ENCODE measurements around the gene INCA1. TPM values are rescaled to one million over a fixed set of nuclear protein-coding genes. Genes with fewer than 3 reads are reported as not detected.

INCA1 gene
- total and polyA plus RNA-seq, 2 of the 13 experiments (the other 11 are each of a cell fraction or from before 2014, with no cell fraction given): 0.93 to 2.6 TPM

DNA sequence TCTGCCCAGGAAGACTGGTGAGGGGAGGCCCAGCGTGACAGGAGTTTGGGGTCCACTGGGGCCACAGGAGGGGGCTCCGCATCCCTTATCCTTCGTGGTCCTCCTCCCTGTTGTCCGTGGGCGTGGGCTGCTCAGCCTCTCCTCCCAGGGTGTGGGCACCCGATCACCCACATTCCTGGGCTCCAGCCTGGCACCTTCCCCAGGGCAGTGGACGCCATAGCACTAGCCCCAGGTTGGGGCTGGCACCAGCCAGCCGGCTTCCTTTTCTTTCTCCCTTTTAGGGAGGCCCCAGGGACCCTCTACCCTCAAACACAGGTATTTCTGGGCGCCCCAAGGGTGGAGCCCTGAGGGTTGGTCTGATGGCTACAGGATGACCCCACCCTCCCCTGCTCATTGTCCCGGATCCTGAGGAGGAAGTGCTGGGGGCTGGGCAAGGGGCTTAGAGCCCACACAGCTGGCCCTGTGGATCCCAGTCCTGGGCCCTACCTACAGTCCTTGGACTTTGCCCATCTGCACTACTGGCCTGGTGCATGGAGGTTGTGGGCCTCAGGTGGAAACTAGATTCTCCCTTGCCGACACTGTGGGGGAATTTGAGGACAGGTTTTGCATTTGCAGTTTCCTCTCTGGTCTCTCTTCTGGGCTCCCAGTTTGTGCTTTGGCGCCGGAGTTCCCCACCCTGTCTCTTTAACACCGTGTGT lies 1.6 kb upstream of the INCA1 start (continued):
- TF ChIP-seq CAMTA2 (CRISPR knock-in tag; IDR thresholded peaks at IDR 0.05; ENCODE audit: borderline replicate concordance) (0 out of 2 replicates have a peak, but pooled peaks have one; percentile 43), RELA (CRISPR knock-in tag; IDR thresholded peaks at IDR 0.05) (no peak), NR2C2 (CRISPR knock-in tag; IDR thresholded peaks at IDR 0.05; ENCODE audit: borderline replicate concordance) (peak; percentile 22; the same call in 1 of the 2 replicates), REPIN1 (CRISPR knock-in tag; IDR thresholded peaks at IDR 0.05; ENCODE audit: borderline replicate concordance, low read depth) (peak; percentile 61; the same call in 1 of the 2 replicates), PRPF4 (IDR thresholded peaks at IDR 0.05; ENCODE audit: low read depth, low read length, poor library complexity, severe bottlenecking) (no peak), KAT7 (CRISPR knock-in tag; IDR thresholded peaks at IDR 0.05; ENCODE audit: borderline replicate concordance) (peak; percentile 2; the same call in 1 of the 2 replicates), KLF9 (CRISPR knock-in tag; IDR thresholded peaks at IDR 0.05; ENCODE audit: low read depth) (peak; percentile 54; the same call in 1 of the 2 replicates), AKAP8 (CRISPR knock-in tag; IDR thresholded peaks at IDR 0.05) (peak; percentile 87), HNF4G (IDR thresholded peaks at IDR 0.05; ENCODE audit: borderline replicate concordance, low read depth, low read length) (peak; percentile 96), HNF4G (CRISPR knock-in tag; IDR thresholded peaks at IDR 0.05; ENCODE audit: borderline replicate concordance, low read depth) (peak; percentile 89), HDAC1 (CRISPR knock-in tag; IDR thresholded peaks at IDR 0.05) (peak; percentile 86; the same call in 1 of the 2 replicates), EP300 (IDR thresholded peaks at IDR 0.05; ENCODE audit: low read depth in 2 of 2, low read length in 2 of 2) (peak in 1 of 2 experiments; percentile 52; a peak in 1 of 4 replicates), EP300 (CRISPR knock-in tag; IDR thresholded peaks at IDR 0.05; ENCODE audit: borderline replicate concordance) (peak; percentile 43; the same call in 1 of the 2 replicates), ZNF337 (CRISPR knock-in tag; IDR thresholded peaks at IDR 0.05; ENCODE audit: borderline replicate concordance, low read depth) (no peak), ZNF614 (CRISPR knock-in tag; IDR thresholded peaks at IDR 0.05; ENCODE audit: borderline replicate concordance) (peak; percentile 71; the same call in 1 of the 2 replicates), ZFX (CRISPR knock-in tag; IDR thresholded peaks at IDR 0.05; ENCODE audit: low read depth) (peak; percentile 93), HDAC2 (CRISPR knock-in tag; IDR thresholded peaks at IDR 0.05) (peak; percentile 73), RAD51 (IDR thresholded peaks at IDR 0.05; ENCODE audit: borderline replicate concordance) (no peak), ZFYVE20 (CRISPR knock-in tag; IDR thresholded peaks at IDR 0.05; ENCODE audit: borderline replicate concordance, low read depth) (0 out of 2 replicates have a peak, but pooled peaks have one; percentile 8), RAD21 (CRISPR knock-in tag; IDR thresholded peaks at IDR 0.05) (peak; percentile 15; the same call in 1 of the 2 replicates)
- TF ChIP-seq, protein P1, sequence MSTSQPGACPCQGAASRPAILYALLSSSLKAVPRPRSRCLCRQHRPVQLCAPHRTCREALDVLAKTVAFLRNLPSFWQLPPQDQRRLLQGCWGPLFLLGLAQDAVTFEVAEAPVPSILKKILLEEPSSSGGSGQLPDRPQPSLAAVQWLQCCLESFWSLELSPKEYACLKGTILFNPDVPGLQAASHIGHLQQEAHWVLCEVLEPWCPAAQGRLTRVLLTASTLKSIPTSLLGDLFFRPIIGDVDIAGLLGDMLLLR (CRISPR knock-in tag; IDR thresholded peaks at IDR 0.05): peak; percentile 68; the same call in 1 of the 2 replicates
- TF ChIP-seq, protein P2, sequence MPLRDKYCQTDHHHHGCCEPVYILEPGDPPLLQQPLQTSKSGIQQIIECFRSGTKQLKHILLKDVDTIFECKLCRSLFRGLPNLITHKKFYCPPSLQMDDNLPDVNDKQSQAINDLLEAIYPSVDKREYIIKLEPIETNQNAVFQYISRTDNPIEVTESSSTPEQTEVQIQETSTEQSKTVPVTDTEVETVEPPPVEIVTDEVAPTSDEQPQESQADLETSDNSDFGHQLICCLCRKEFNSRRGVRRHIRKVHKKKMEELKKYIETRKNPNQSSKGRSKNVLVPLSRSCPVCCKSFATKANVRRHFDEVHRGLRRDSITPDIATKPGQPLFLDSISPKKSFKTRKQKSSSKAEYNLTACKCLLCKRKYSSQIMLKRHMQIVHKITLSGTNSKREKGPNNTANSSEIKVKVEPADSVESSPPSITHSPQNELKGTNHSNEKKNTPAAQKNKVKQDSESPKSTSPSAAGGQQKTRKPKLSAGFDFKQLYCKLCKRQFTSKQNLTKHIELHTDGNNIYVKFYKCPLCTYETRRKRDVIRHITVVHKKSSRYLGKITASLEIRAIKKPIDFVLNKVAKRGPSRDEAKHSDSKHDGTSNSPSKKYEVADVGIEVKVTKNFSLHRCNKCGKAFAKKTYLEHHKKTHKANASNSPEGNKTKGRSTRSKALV (CRISPR knock-in tag; IDR thresholded peaks at IDR 0.05): no peak
- TF ChIP-seq, protein P3, sequence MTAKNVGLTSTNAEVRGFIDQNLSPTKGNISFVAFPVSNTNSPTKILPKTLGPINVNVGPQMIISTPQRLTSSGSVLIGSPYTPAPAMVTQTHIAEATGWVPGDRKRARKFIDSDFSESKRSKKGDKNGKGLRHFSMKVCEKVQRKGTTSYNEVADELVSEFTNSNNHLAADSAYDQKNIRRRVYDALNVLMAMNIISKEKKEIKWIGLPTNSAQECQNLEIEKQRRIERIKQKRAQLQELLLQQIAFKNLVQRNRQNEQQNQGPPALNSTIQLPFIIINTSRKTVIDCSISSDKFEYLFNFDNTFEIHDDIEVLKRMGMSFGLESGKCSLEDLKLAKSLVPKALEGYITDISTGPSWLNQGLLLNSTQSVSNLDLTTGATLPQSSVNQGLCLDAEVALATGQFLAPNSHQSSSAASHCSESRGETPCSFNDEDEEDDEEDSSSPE (CRISPR knock-in tag; IDR thresholded peaks at IDR 0.05): peak; percentile 51; the same call in 1 of the 2 replicates
- TF ChIP-seq, protein P4, sequence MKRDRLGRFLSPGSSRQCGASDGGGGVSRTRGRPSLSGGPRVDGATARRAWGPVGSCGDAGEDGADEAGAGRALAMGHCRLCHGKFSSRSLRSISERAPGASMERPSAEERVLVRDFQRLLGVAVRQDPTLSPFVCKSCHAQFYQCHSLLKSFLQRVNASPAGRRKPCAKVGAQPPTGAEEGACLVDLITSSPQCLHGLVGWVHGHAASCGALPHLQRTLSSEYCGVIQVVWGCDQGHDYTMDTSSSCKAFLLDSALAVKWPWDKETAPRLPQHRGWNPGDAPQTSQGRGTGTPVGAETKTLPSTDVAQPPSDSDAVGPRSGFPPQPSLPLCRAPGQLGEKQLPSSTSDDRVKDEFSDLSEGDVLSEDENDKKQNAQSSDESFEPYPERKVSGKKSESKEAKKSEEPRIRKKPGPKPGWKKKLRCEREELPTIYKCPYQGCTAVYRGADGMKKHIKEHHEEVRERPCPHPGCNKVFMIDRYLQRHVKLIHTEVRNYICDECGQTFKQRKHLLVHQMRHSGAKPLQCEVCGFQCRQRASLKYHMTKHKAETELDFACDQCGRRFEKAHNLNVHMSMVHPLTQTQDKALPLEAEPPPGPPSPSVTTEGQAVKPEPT (CRISPR knock-in tag; IDR thresholded peaks at IDR 0.05; ENCODE audit: low read depth): no peak

All from HepG2 (cell line).